GM18507 (cell line): ENCODE measurements around the gene MYO1C.
"Not testable (repeated sequence)": the region's sequence is repeated elsewhere in the genome, so short reads cannot be mapped to it uniquely, and the experiment has no call there.

ENCODE experiments used
- DNase-seq: peaks from one replicate; pipeline ENCODE4 v3.0.0; 2011; ENCODE audit warnings: low read depth; ENCODE audit not compliant: insufficient read length; ENCODE audit errors: extremely low spot score
- FAIRE-seq: peaks from 2 replicates; lab custom pipeline; 2011; peaks lifted over from hg19 to GRCh38; lab: Jason Lieb, UNC

The MYO1C gene

GRCh38 chr17:1511756-1512321 lies 19.4 kb upstream of the MYO1C start:
- no peak for FAIRE-seq
- no peak for DNase-seq

- DNase-seq (no peak), FAIRE-seq (no peak)
Observed at GRCh38 chr17:1511290-1511689, 18.8 kb upstream of the MYO1C start.

GRCh38 chr17:1509290-1509881 lies 16.9 kb upstream of the MYO1C start:
- FAIRE-seq (no peak), DNase-seq (no peak)

GRCh38 chr17:1508709-1509108 lies 16.2 kb upstream of the MYO1C start:
- DNase-seq, FAIRE-seq: not testable (repeated sequence)

GRCh38 chr17:1506649-1507267 lies 14.3 kb upstream of the MYO1C start:
- FAIRE-seq (no peak), DNase-seq (no peak)

GRCh38 chr17:1505586-1505985 lies 13.1 kb upstream of the MYO1C start:
- DNase-seq = no peak
- FAIRE-seq = no peak

- DNase-seq = no peak
- no peak for FAIRE-seq
Observed at GRCh38 chr17:1504866-1505265, 12.4 kb upstream of the MYO1C start.

GRCh38 chr17:1503699-1504098 lies 11.2 kb upstream of the MYO1C start:
- no peak for FAIRE-seq
- no peak for DNase-seq

- no peak for DNase-seq
- FAIRE-seq = no peak
Observed at GRCh38 chr17:1498869-1499268, 6.4 kb upstream of the MYO1C start.

GRCh38 chr17:1498233-1498632 lies 5.7 kb upstream of the MYO1C start:
- FAIRE-seq (no peak), DNase-seq (no peak)

GRCh38 chr17:1497831-1498230 lies 5.3 kb upstream of the MYO1C start:
- DNase-seq = no peak
- no peak for FAIRE-seq

- DNase-seq = no peak
- FAIRE-seq = no peak
Observed at GRCh38 chr17:1496869-1497268, 4.4 kb upstream of the MYO1C start.

GRCh38 chr17:1495265-1495989 lies 2.9 kb upstream of the MYO1C start:
- DNase-seq (no peak), FAIRE-seq (no peak)

- DNase-seq (no peak), FAIRE-seq (no peak)
Observed at GRCh38 chr17:1494736-1495253, 2.3 kb upstream of the MYO1C start.

- no peak for FAIRE-seq
Observed at GRCh38 chr17:1494203-1494602, 1.7 kb upstream of the MYO1C start.

GRCh38 chr17:1493291-1493980 lies 950 bp upstream of the MYO1C start:
- FAIRE-seq = no peak
- no peak for DNase-seq

More at GRCh38 chr17:1494203-1494602, 1.7 kb upstream of the MYO1C start:
- DNase-seq = no peak

- DNase-seq = peak; percentile 75
- no peak for FAIRE-seq
Observed at GRCh38 chr17:1491443-1492248, 840 bp downstream of the MYO1C start.

GRCh38 chr17:1490643-1491442 lies 1.6 kb downstream of the MYO1C start:
- DNase-seq (no peak), FAIRE-seq (peak; percentile 38)
